HepG2 (cell line): Measurements from ENCODE around the gene THOC6. TPM values are rescaled to one million over a fixed set of nuclear protein-coding genes. Genes with fewer than 3 reads are reported as not detected.

Experiments
- ATRX ChIP-seq: sonication (generic); formaldehyde crosslinking; IDR thresholded peaks from 2 replicates; pipeline ENCODE4 v1.4.0; 2020; ENCODE audit warnings: missing genetic modification reagents, borderline replicate concordance
- EED ChIP-seq: sonication (generic); formaldehyde crosslinking; IDR thresholded peaks from 2 replicates; pipeline ENCODE4 v1.5.0; 2020; ENCODE audit warnings: mild to moderate bottlenecking, missing genetic modification reagents
- HOXA5 ChIP-seq: sonication (generic); formaldehyde crosslinking; IDR thresholded peaks from 2 replicates; pipeline ENCODE4 v1.4.0; 2020; ENCODE audit warnings: missing genetic modification reagents
- MTF2 ChIP-seq: sonication (generic); formaldehyde crosslinking; IDR thresholded peaks from 2 replicates; pipeline ENCODE4 v1.5.0; 2020; ENCODE audit warnings: missing genetic modification reagents, borderline replicate concordance
- MYC ChIP-seq: sonication (generic); formaldehyde crosslinking; IDR thresholded peaks from 2 replicates; pipeline ENCODE4 v1.9.0; 2021; ENCODE audit warnings: missing genetic modification reagents, borderline replicate concordance
- ONECUT2 ChIP-seq: sonication (generic); formaldehyde crosslinking; IDR thresholded peaks from 2 replicates; pipeline ENCODE4 v1.4.0; 2020; ENCODE audit warnings: missing genetic modification reagents
- SMYD3 ChIP-seq: sonication (generic); formaldehyde crosslinking; IDR thresholded peaks from 2 replicates; pipeline ENCODE4 v1.8.1; 2023; ENCODE audit warnings: mild to moderate bottlenecking, missing genetic modification reagents
- TBP ChIP-seq: sonication (generic); formaldehyde crosslinking; IDR thresholded peaks from 2 replicates; pipeline ENCODE4 v1.5.0; 2020; ENCODE audit warnings: missing genetic modification reagents
- TBX2 ChIP-seq: sonication (generic); formaldehyde crosslinking; IDR thresholded peaks from 2 replicates; pipeline ENCODE4 v1.5.0; 2020; ENCODE audit warnings: missing genetic modification reagents, mild to moderate bottlenecking, borderline replicate concordance
- XRCC5 ChIP-seq: fragments of 200-400 bp; formaldehyde crosslinking; optimal IDR thresholded peaks from 2 replicates; pipeline ENCODE3; 2017; ENCODE audit warnings: mild to moderate bottlenecking, low read length
- ZFP91 ChIP-seq: sonication (generic); formaldehyde crosslinking; IDR thresholded peaks from 2 replicates; pipeline ENCODE4 v1.9.0; 2022; ENCODE audit warnings: missing genetic modification reagents, mild to moderate bottlenecking, borderline replicate concordance
- ZFYVE20 ChIP-seq: sonication (generic); formaldehyde crosslinking; IDR thresholded peaks from 2 replicates; pipeline ENCODE4 v1.8.0; 2023; ENCODE audit warnings: low read depth, mild to moderate bottlenecking, moderate library complexity, missing genetic modification reagents, borderline replicate concordance
- ZMAT5 ChIP-seq: sonication (generic); formaldehyde crosslinking; IDR thresholded peaks from 2 replicates; pipeline ENCODE4 v1.5.0; 2020; ENCODE audit warnings: mild to moderate bottlenecking, low read depth, missing genetic modification reagents, borderline replicate concordance
- ZNF205 ChIP-seq: IDR thresholded peaks from 2 replicates; pipeline ENCODE4 v1.6.1; 2018; ENCODE audit warnings: missing biosample characterization, missing genetic modification reagents
- ZNF230 ChIP-seq: sonication (generic); formaldehyde crosslinking; IDR thresholded peaks from 2 replicates; pipeline ENCODE4 v1.4.0; 2020; ENCODE audit warnings: mild to moderate bottlenecking, missing genetic modification reagents
- ZNF235 ChIP-seq: sonication (generic); formaldehyde crosslinking; IDR thresholded peaks from 2 replicates; pipeline ENCODE4 v1.8.1; 2023; ENCODE audit warnings: mild to moderate bottlenecking, missing genetic modification reagents, borderline replicate concordance
- ZNF260 ChIP-seq: sonication (generic); formaldehyde crosslinking; IDR thresholded peaks from 2 replicates; pipeline ENCODE4 v1.4.0; 2020; ENCODE audit warnings: missing genetic modification reagents, low read depth, mild to moderate bottlenecking, borderline replicate concordance
- ZNF275 ChIP-seq: sonication (generic); formaldehyde crosslinking; IDR thresholded peaks from 2 replicates; pipeline ENCODE4 v1.8.0; 2022; ENCODE audit warnings: missing genetic modification reagents, mild to moderate bottlenecking, inconsistent platforms, borderline replicate concordance
- ZNF580 ChIP-seq: IDR thresholded peaks from 2 replicates; pipeline ENCODE4 v1.6.1; 2016; ENCODE audit warnings: low read depth, borderline replicate concordance
- ZNF607 ChIP-seq: sonication (generic); formaldehyde crosslinking; IDR thresholded peaks from 2 replicates; pipeline ENCODE4 v1.5.1; 2020; ENCODE audit warnings: missing genetic modification reagents, mild to moderate bottlenecking, borderline replicate concordance
- ZNF678 ChIP-seq: sonication (generic); formaldehyde crosslinking; IDR thresholded peaks from 2 replicates; pipeline ENCODE4 v1.4.0; 2020; ENCODE audit warnings: mild to moderate bottlenecking, missing genetic modification reagents
- ZNF687 ChIP-seq: sonication (generic); formaldehyde crosslinking; IDR thresholded peaks from 2 replicates; pipeline ENCODE4 v1.5.1; 2020; ENCODE audit warnings: mild to moderate bottlenecking, missing genetic modification reagents, moderate library complexity
- ZNF879 ChIP-seq: sonication (generic); formaldehyde crosslinking; IDR thresholded peaks from 2 replicates; pipeline ENCODE4 v1.8.1; 2023; ENCODE audit warnings: missing genetic modification reagents
- polyA plus RNA-seq, 8 experiments: library from polyadenylated mRNA; depleted of rRNA in 3 of 8; stranded (reverse) in 7 of 8; unstranded in 1 of 8; fragments of >200 nt; fragmentation: Illumina TruSeq in 4 of 8; extraction: Trizol in 4 of 8; gene quantifications; 2 replicates each; pipeline versions ENCODE4 v1.2.1 to v1.2.3, GENCODE V29; 2011 to 2016; ENCODE audit warnings: low read depth in 4 of 8, missing spikeins in 1 of 8, mixed read lengths in 1 of 8; ENCODE audit not compliant: insufficient read depth in 1 of 8
- total RNA-seq, 5 experiments: library from RNA; depleted of rRNA; stranded (reverse); fragments of >200 nt; fragmentation: Illumina TruSeq; extraction: Trizol; gene quantifications; 2 replicates each; pipeline ENCODE4 v1.2.3, GENCODE V29; 2016; ENCODE audit warnings: low read depth in 1 of 5

Gene THOC6
- total and polyA plus RNA-seq, 2 of the 13 experiments (the other 11 are each of a cell fraction or from before 2014, with no cell fraction given) = 32.1 to 37.0 TPM

GRCh38 chr16:3066440-3066748 lies 42.6 kb downstream of the THOC6 start (continued):
- TF ChIP-seq MTF2 (CRISPR knock-in tag) (no peak), ONECUT2 (CRISPR knock-in tag) (no peak), MYC (0 out of 2 replicates have a peak, but pooled peaks have one; percentile 7), ZFYVE20 (CRISPR knock-in tag) (no peak), ZNF205 (CRISPR knock-in tag) (no peak), EED (CRISPR knock-in tag) (0 out of 2 replicates have a peak, but pooled peaks have one; percentile 35), ZNF678 (CRISPR knock-in tag) (no peak), ZNF260 (CRISPR knock-in tag) (no peak), ZNF607 (CRISPR knock-in tag) (0 out of 2 replicates have a peak, but pooled peaks have one; percentile 37), ZNF580 (CRISPR knock-in tag) (no peak), ZFP91 (no peak), TBX2 (CRISPR knock-in tag) (no peak), ZNF879 (0 out of 2 replicates have a peak, but pooled peaks have one; percentile 43), ZMAT5 (CRISPR knock-in tag) (no peak), ZNF687 (peak; percentile 62), XRCC5 (no peak), HOXA5 (no peak), ZNF235 (CRISPR knock-in tag) (no peak), TBP (no peak), ATRX (no peak), ZNF230 (CRISPR knock-in tag) (no peak), SMYD3 (no peak), ZNF275 (CRISPR knock-in tag) (no peak)
